Liver (tissue), 9 donors: ENCODE results near the gene KRTAP5-11. TPM values are rescaled to one million over a fixed set of nuclear protein-coding genes. Genes with fewer than 3 reads are reported as not detected.
"Not testable (repeated sequence)": the region's sequence is repeated elsewhere in the genome, so short reads cannot be mapped to it uniquely, and the experiment has no call there.

Experiments used
- DNase-seq: peaks from one replicate; pipeline ENCODE4 v3.0.0-alpha.2; 2017; ENCODE audit warnings: low spot score
- H3K27ac ChIP-seq, 2 donors: one replicate each; pipeline ENCODE4 v1.7.0; 2013; ENCODE audit warnings: inconsistent platforms in 2 of 2, low read length in 2 of 2, control low read depth in 1 of 2, low read depth in 1 of 2, mild to moderate bottlenecking in 1 of 2
- H3K27me3 ChIP-seq, 4 donors: one replicate each; pipeline versions ENCODE4 v1.6.1 to v1.7.0; 2013; ENCODE audit warnings: low read length in 3 of 4, inconsistent platforms in 1 of 4, mild to moderate bottlenecking in 1 of 4, moderate library complexity in 1 of 4; ENCODE audit not compliant: control insufficient read depth in 4 of 4, insufficient read depth in 4 of 4
- H3K36me3 ChIP-seq, 4 donors: one replicate each; pipeline versions ENCODE4 v1.6.1 to v1.7.0; 2013; ENCODE audit warnings: low read length in 3 of 4, mild to moderate bottlenecking in 3 of 4, low read depth in 1 of 4, moderate library complexity in 1 of 4; ENCODE audit not compliant: control insufficient read depth in 4 of 4, insufficient read depth in 3 of 4
- H3K4me1 ChIP-seq, 4 donors: one replicate each; pipeline versions ENCODE4 v1.6.1 to v1.7.0; 2013; ENCODE audit warnings: low read length in 3 of 4, mild to moderate bottlenecking in 3 of 4, moderate library complexity in 1 of 4; ENCODE audit not compliant: control insufficient read depth in 4 of 4, insufficient read depth in 4 of 4
- H3K4me3 ChIP-seq, 3 donors: one replicate each; pipeline versions ENCODE4 v1.6.1 to v1.7.0; 2013; ENCODE audit warnings: low read length in 3 of 3, control low read depth in 1 of 3, low read depth in 1 of 3, mild to moderate bottlenecking in 1 of 3
- H3K9ac ChIP-seq, 2 donors: one replicate each; pipeline ENCODE4 v1.7.0; 2013; ENCODE audit warnings: low read length in 2 of 2, mild to moderate bottlenecking in 2 of 2, moderate library complexity in 2 of 2, control low read depth in 1 of 2, low read depth in 1 of 2
- H3K9me3 ChIP-seq, 4 donors: one replicate each; pipeline versions ENCODE4 v1.6.1 to v1.7.0; 2013; ENCODE audit warnings: low read length in 3 of 4; ENCODE audit not compliant: control insufficient read depth in 4 of 4
- EGR1 ChIP-seq, 2 donors: IDR thresholded peaks; 2 replicates each; pipeline ENCODE4 v1.6.1; 2016 to 2018; ENCODE audit warnings: antibody characterized with exemption in 2 of 2, low read depth in 2 of 2
- FOXA1 ChIP-seq: IDR thresholded peaks from 2 replicates; pipeline ENCODE4 v1.6.1; 2016; ENCODE audit warnings: antibody characterized with exemption
- FOXA2 ChIP-seq: IDR thresholded peaks from 2 replicates; pipeline ENCODE4 v1.6.1; 2016; ENCODE audit warnings: antibody characterized with exemption
- GABPA ChIP-seq, 2 donors: IDR thresholded peaks in 1 of 2; conservative IDR thresholded peaks in 1 of 2; 2 replicates each; pipeline ENCODE4 v1.6.1; 2016; ENCODE audit warnings: antibody characterized with exemption in 2 of 2, mild to moderate bottlenecking in 1 of 2, moderate library complexity in 1 of 2
- HNF4G ChIP-seq: IDR thresholded peaks from 2 replicates; pipeline ENCODE4 v1.6.1; 2016; ENCODE audit warnings: antibody characterized with exemption
- JUND ChIP-seq, 2 donors: IDR thresholded peaks; 2 replicates each; pipeline ENCODE4 v1.6.1; 2016; ENCODE audit warnings: antibody characterized with exemption in 2 of 2
- NR2F2 ChIP-seq: IDR thresholded peaks from 2 replicates; pipeline ENCODE4 v1.6.1; 2016; ENCODE audit warnings: antibody characterized with exemption
- RAD21 ChIP-seq, 2 donors: IDR thresholded peaks; 2 replicates each; pipeline ENCODE4 v1.6.1; 2016; ENCODE audit warnings: antibody characterized with exemption in 2 of 2, mild to moderate bottlenecking in 2 of 2
- RXRA ChIP-seq, 2 donors: IDR thresholded peaks; 2 replicates each; pipeline ENCODE4 v1.6.1; 2017 to 2018; ENCODE audit warnings: antibody characterized with exemption in 2 of 2, mild to moderate bottlenecking in 1 of 2
- SP1 ChIP-seq: IDR thresholded peaks from 2 replicates; pipeline ENCODE4 v1.6.1; 2018; ENCODE audit warnings: antibody characterized with exemption, mild to moderate bottlenecking
- TAF1 ChIP-seq: conservative IDR thresholded peaks from 2 replicates; pipeline ENCODE4 v1.6.1; 2016; ENCODE audit warnings: antibody characterized with exemption, mild to moderate bottlenecking
- YY1 ChIP-seq: IDR thresholded peaks from 2 replicates; pipeline ENCODE4 v1.6.1; 2016; ENCODE audit warnings: antibody characterized with exemption, mild to moderate bottlenecking
- WGBS: extraction: QIAGEN DNeasy Blood & Tissue Kit; methylation state at CpG from one replicate; pipeline ENCODE4 v1.1.7; 2013; 5-methylcytosine and 5-hydroxymethylcytosine counted together
- polyA plus RNA-seq, 2 donors: library from polyadenylated mRNA; stranded (reverse) in 1 of 2; unstranded in 1 of 2; fragments of 200-250 nt in 1 of 2; fragments of >200 nt in 1 of 2; fragmentation: Nextera tagmentation in 1 of 2; extraction: Ambion mirVana in 1 of 2; gene quantifications; one replicate each; pipeline versions ENCODE4 v1.2.1 to v1.2.3, GENCODE V29; 2013 to 2015
- total RNA-seq, 2 donors: library from RNA; depleted of rRNA; stranded (reverse); fragments of >200 nt; gene quantifications; one replicate each; pipeline ENCODE4 v1.2.3, GENCODE V29; 2014
- TF ChIP-seq, protein P1 (sequence below): IDR thresholded peaks from 2 replicates; pipeline ENCODE4 v1.6.1; 2016; ENCODE audit warnings: antibody characterized with exemption
- TF ChIP-seq, protein P2 (sequence below): fragments of 150-350 bp; IDR thresholded peaks from 2 replicates; pipeline ENCODE4 v1.5.1; 2017; ENCODE audit warnings: improper control_type of control experiment, low read depth, low read length; ENCODE audit not compliant: missing input control
- TF ChIP-seq, protein P3 (sequence below): IDR thresholded peaks from 2 replicates; pipeline ENCODE4 v1.6.1; 2016; ENCODE audit warnings: antibody characterized with exemption
- TF ChIP-seq, protein P4 (sequence below): IDR thresholded peaks from 2 replicates; pipeline ENCODE4 v1.6.1; 2016; ENCODE audit warnings: antibody characterized with exemption, mild to moderate bottlenecking
- TF ChIP-seq, protein P5 (sequence below): IDR thresholded peaks from 2 replicates; pipeline ENCODE4 v1.6.1; 2016; ENCODE audit warnings: antibody characterized with exemption
- donor health status: healthy.
- donor health status: healthy.
- donor health status: healthy.
- donor health status: healthy.
- donor health status: healthy.

The KRTAP5-11 gene
- total and polyA plus RNA-seq, 4 donors: not detected

DNA sequence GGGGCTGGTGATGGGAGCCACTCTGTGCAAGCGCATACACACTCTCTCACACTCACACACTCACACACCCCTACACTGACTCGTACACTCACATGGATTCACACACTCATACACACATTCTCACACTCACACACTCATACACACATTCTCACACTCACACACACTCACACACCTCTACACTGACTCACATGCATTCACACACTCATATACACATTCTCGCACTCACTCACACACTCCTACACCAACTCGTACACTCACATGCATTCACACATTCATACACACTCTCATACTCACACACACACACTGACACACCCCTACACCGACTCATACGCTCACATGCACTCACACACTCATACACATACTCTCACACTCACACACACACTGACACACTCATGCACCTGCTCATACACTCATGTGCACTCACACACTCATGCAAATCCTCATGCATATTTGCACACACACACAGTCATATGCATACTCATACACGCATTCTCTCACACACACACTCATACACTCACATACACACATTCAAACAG lies 5.1 kb downstream of the KRTAP5-11 start:
- no peak for DNase-seq
- WGBS: 95% methylated on average over 7 of the region's 7 CpGs
- H3K9ac ChIP-seq: no peak overlapping the region
- H3K36me3 ChIP-seq: no peaks in the 10 kb centered on the region
- no peaks in the 10 kb centered on the region for H3K4me1 ChIP-seq
- H3K9me3 ChIP-seq: no peaks in the 10 kb centered on the region
- no peak overlapping the region for H3K4me3 ChIP-seq
- no peak for TF ChIP-seq FOXA1
- TF ChIP-seq SP1: no peak
- no peak for TF ChIP-seq NR2F2
- TF ChIP-seq, protein P1, sequence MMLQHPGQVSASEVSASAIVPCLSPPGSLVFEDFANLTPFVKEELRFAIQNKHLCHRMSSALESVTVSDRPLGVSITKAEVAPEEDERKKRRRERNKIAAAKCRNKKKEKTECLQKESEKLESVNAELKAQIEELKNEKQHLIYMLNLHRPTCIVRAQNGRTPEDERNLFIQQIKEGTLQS: no peak
- TF ChIP-seq GABPA (IDR thresholded peaks at IDR 0.05 in 1 of 2, conservative IDR thresholded peaks at IDR 0.05 in 1 of 2): no peak
- TF ChIP-seq, protein P2, sequence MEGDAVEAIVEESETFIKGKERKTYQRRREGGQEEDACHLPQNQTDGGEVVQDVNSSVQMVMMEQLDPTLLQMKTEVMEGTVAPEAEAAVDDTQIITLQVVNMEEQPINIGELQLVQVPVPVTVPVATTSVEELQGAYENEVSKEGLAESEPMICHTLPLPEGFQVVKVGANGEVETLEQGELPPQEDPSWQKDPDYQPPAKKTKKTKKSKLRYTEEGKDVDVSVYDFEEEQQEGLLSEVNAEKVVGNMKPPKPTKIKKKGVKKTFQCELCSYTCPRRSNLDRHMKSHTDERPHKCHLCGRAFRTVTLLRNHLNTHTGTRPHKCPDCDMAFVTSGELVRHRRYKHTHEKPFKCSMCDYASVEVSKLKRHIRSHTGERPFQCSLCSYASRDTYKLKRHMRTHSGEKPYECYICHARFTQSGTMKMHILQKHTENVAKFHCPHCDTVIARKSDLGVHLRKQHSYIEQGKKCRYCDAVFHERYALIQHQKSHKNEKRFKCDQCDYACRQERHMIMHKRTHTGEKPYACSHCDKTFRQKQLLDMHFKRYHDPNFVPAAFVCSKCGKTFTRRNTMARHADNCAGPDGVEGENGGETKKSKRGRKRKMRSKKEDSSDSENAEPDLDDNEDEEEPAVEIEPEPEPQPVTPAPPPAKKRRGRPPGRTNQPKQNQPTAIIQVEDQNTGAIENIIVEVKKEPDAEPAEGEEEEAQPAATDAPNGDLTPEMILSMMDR: no peak
- no peak for TF ChIP-seq RXRA (IDR thresholded peaks at IDR 0.05)
- no peaks in the 10 kb centered on the region for H3K27me3 ChIP-seq
- H3K27ac ChIP-seq: no peak overlapping the region

DNA sequence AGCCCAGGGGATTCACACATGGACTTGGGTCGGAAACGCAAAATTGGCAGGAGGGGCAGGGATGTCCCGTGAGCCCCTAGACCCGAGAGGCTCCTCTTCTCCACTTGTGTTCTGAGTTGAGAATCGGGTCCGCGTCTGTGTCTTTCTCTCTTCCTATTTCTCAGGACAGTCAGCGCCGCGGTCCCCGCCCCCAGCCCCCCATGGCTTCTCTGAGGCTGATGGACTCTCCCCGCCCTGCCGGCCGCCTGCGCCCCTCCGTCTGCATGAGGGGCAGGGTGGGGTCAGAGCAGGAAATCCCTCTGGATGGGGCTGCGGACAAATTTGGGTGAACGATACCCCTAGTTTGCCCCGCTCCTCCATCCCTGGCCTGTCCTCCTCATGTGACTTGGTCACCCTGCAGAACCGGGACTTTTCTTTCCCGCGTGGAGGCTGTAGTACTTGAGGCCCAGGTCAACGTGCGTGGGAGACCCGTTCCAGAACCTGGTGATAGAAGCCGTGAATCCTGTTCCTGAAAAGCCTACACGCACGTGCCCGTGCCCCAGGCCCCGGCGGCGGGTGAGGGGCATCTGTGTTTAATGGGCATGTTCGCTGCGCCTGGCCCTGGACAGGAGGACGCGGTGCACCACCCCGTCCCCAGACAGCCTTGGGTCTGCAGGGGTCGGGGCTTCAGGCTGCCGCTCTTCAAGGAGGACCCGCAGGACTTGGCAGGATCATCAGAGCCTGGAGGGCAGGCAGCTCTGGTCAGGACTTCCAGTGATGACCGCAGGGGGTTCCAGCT lies 5.8 kb downstream of the KRTAP5-11 start:
- H3K27ac ChIP-seq, H3K4me1 ChIP-seq, H3K36me3 ChIP-seq, DNase-seq, H3K27me3 ChIP-seq, H3K4me3 ChIP-seq, H3K9ac ChIP-seq, H3K9me3 ChIP-seq: not testable (repeated sequence)
- 91% methylated on average over 38 of the region's 41 CpGs for WGBS

DNA sequence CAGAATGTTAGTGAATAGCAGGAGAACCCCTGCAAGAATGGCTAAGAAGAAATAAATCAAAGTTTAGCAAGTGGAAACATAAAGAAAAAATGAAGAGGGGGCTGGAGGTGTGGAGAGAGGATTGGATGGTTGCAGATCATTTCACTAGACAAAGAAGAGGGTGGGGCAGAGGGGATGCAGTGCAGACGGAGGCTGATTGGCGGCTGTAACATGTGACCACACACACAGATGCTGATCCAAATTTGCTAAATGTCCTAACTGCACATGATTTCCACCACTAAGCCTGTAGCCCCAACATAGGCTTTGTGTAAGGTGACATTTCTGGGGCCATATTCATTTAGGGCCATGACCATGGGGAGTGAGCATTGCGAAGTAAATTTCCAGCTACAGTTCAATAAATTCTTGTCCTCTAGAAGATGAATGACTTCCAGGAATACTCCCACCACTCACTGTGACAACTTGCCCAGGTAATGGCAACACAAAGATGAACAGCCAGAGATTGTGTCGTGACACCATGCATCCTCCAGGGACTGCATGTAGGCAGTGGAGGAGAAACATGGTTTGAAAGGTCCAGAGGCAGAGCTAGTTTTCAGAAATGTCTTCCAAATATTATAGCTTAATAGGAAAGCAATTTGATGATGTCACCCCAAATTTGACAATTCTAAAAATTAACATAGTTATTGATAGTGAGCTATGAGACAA lies 6.8 kb downstream of the KRTAP5-11 start:
- no peak overlapping the region for H3K4me3 ChIP-seq
- no peaks in the 10 kb centered on the region for H3K27me3 ChIP-seq
- 90% methylated on average over 4 of the region's 4 CpGs for WGBS
- no peaks in the 10 kb centered on the region for H3K36me3 ChIP-seq
- H3K9me3 ChIP-seq: no peaks in the 10 kb centered on the region
- no peak overlapping the region for H3K27ac ChIP-seq
- DNase-seq: no peak
- H3K9ac ChIP-seq: no peak overlapping the region
- no peaks in the 10 kb centered on the region for H3K4me1 ChIP-seq
- TF ChIP-seq FOXA2 (no peak), HNF4G (no peak), YY1 (no peak), SP1 (no peak), RAD21 (IDR thresholded peaks at IDR 0.05) (no peak), RXRA (IDR thresholded peaks at IDR 0.05) (no peak), TAF1 (no peak), FOXA1 (no peak), GABPA (IDR thresholded peaks at IDR 0.05 in 1 of 2, conservative IDR thresholded peaks at IDR 0.05 in 1 of 2) (no peak), NR2F2 (no peak), JUND (IDR thresholded peaks at IDR 0.05) (no peak), EGR1 (IDR thresholded peaks at IDR 0.05; ENCODE audit: low read depth in 2 of 2) (no peak)
- TF ChIP-seq, protein P3, sequence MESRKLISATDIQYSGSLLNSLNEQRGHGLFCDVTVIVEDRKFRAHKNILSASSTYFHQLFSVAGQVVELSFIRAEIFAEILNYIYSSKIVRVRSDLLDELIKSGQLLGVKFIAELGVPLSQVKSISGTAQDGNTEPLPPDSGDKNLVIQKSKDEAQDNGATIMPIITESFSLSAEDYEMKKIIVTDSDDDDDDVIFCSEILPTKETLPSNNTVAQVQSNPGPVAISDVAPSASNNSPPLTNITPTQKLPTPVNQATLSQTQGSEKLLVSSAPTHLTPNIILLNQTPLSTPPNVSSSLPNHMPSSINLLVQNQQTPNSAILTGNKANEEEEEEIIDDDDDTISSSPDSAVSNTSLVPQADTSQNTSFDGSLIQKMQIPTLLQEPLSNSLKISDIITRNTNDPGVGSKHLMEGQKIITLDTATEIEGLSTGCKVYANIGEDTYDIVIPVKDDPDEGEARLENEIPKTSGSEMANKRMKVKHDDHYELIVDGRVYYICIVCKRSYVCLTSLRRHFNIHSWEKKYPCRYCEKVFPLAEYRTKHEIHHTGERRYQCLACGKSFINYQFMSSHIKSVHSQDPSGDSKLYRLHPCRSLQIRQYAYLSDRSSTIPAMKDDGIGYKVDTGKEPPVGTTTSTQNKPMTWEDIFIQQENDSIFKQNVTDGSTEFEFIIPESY: no peak
- TF ChIP-seq, protein P4, sequence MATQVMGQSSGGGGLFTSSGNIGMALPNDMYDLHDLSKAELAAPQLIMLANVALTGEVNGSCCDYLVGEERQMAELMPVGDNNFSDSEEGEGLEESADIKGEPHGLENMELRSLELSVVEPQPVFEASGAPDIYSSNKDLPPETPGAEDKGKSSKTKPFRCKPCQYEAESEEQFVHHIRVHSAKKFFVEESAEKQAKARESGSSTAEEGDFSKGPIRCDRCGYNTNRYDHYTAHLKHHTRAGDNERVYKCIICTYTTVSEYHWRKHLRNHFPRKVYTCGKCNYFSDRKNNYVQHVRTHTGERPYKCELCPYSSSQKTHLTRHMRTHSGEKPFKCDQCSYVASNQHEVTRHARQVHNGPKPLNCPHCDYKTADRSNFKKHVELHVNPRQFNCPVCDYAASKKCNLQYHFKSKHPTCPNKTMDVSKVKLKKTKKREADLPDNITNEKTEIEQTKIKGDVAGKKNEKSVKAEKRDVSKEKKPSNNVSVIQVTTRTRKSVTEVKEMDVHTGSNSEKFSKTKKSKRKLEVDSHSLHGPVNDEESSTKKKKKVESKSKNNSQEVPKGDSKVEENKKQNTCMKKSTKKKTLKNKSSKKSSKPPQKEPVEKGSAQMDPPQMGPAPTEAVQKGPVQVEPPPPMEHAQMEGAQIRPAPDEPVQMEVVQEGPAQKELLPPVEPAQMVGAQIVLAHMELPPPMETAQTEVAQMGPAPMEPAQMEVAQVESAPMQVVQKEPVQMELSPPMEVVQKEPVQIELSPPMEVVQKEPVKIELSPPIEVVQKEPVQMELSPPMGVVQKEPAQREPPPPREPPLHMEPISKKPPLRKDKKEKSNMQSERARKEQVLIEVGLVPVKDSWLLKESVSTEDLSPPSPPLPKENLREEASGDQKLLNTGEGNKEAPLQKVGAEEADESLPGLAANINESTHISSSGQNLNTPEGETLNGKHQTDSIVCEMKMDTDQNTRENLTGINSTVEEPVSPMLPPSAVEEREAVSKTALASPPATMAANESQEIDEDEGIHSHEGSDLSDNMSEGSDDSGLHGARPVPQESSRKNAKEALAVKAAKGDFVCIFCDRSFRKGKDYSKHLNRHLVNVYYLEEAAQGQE: no peak
- TF ChIP-seq, protein P1: no peak
- TF ChIP-seq, protein P5, sequence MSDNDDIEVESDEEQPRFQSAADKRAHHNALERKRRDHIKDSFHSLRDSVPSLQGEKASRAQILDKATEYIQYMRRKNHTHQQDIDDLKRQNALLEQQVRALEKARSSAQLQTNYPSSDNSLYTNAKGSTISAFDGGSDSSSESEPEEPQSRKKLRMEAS: no peak
